ENCODE data around the gene RIMS3.

GRCh38 chr1:40701684-40702083 is 36.2 kb upstream of the RIMS3 start:
- TF ChIP-seq JUND (IDR thresholded peaks at IDR 0.05) (no peak), POLR2A (IDR thresholded peaks at IDR 0.05; ENCODE audit: borderline replicate concordance, extremely low read depth, insufficient read depth, insufficient read length) (no peak), CTCF (IDR thresholded peaks at IDR 0.05 in 2 of 3, conservative IDR thresholded peaks at IDR 0.05 in 1 of 3; ENCODE audit: borderline replicate concordance in 1 of 3, insufficient read depth in 1 of 3, low read depth in 2 of 3, low read length in 2 of 3) (no peak)

Data from HCT116 (cell line).